ENCODE measurements around the gene RHCE.

- TF ChIP-seq, protein P1, sequence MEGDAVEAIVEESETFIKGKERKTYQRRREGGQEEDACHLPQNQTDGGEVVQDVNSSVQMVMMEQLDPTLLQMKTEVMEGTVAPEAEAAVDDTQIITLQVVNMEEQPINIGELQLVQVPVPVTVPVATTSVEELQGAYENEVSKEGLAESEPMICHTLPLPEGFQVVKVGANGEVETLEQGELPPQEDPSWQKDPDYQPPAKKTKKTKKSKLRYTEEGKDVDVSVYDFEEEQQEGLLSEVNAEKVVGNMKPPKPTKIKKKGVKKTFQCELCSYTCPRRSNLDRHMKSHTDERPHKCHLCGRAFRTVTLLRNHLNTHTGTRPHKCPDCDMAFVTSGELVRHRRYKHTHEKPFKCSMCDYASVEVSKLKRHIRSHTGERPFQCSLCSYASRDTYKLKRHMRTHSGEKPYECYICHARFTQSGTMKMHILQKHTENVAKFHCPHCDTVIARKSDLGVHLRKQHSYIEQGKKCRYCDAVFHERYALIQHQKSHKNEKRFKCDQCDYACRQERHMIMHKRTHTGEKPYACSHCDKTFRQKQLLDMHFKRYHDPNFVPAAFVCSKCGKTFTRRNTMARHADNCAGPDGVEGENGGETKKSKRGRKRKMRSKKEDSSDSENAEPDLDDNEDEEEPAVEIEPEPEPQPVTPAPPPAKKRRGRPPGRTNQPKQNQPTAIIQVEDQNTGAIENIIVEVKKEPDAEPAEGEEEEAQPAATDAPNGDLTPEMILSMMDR (IDR thresholded peaks at IDR 0.05), result no peak
- no peak for TF ChIP-seq POLR2AphosphoS5 (IDR thresholded peaks at IDR 0.05)
These were observed 41.2 kb upstream of the RHCE start for GRCh38 chr1:25461849-25462248.

Measured in breast epithelium (tissue), 3 donors.